ENCODE results near the gene ABO.

The ABO gene

DNA sequence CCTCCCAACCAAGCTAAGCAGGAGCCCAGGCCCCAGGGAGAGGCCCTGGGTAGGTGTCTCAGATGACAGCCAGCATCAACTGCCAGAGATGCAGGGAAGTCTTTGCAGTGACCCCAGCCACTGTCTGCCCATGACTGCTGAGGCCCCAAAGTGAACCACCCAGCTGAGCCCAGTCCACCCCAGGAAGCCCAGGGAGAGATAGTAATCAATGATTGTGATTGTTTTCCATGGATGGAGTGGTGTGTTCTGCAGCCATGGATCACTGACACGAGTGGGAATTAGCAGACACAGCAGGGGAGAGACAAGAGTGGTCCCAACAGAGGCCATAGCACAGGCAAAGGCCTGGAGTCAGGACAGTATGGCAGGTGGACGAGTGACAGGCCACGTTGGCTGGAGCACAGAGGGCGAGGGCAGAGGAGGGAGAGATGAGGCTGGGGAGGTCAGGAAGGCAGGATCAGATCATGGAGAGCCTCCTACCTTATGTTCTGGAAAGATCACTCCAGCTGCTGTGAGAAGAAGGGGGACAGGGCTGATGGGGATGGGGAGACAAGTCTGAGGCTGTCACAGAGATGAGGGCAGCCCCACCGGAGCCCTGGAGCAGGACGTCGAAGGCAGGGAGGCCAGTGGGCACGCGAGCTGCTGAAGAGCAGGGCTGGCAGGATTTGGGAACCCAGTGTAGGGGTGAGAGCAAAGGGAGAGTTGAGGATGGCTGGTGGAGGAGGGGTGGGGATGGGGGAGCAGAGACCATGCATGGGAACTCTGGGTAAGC, 14.5 kb downstream of the ABO start:
- TF ChIP-seq, protein P1, sequence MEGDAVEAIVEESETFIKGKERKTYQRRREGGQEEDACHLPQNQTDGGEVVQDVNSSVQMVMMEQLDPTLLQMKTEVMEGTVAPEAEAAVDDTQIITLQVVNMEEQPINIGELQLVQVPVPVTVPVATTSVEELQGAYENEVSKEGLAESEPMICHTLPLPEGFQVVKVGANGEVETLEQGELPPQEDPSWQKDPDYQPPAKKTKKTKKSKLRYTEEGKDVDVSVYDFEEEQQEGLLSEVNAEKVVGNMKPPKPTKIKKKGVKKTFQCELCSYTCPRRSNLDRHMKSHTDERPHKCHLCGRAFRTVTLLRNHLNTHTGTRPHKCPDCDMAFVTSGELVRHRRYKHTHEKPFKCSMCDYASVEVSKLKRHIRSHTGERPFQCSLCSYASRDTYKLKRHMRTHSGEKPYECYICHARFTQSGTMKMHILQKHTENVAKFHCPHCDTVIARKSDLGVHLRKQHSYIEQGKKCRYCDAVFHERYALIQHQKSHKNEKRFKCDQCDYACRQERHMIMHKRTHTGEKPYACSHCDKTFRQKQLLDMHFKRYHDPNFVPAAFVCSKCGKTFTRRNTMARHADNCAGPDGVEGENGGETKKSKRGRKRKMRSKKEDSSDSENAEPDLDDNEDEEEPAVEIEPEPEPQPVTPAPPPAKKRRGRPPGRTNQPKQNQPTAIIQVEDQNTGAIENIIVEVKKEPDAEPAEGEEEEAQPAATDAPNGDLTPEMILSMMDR (IDR thresholded peaks at IDR 0.05; ENCODE audit: borderline replicate concordance, insufficient read depth, low read depth, low read length): no peak
- no peak overlapping the region for H3K4me3 ChIP-seq (ENCODE audit: low read depth, low read length)

DNA sequence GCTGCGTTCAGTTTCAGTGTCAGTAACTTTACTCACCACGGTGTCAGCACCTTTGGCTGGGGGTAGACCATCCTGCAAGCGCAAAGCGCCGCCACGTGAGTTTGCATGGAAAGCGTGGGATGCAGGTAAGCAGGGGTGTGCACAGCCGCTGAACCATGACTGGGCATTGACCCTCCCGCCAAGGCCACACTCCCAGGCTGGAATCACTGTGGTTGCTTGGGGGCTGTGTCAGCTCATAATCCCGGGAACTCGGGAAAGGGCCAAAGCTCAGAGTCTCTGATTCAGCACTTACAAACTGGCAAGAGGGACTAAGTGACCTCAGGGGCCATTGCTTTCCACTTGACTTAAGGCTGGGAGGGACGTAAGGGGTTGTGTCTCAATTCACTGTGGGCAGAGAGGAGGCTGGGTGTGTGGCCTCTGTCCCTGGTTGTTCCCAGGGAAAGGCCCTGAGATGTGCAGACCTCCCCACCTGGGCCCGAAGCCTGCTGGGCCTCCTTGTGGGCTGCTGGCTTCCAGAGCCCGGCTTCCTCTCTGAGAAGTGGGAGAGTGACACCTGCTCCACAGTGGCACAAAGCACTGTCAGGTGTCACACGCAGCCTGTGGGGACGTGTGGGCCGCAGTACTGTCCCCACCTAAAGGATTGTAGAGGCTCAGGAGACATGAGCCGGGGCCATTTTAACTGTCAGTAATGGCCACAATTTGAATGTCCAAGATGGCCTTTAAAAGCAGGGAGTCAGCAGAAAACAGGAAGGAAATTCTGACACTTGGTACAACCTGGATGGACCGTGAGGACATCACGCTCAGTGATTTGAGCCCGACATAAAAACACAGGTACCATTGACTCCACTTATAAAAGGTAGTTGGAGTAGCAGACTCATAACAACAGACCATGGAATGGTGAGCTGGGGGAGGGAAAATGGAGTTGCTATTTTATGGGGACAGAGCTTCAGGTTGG, 16.7 kb downstream of the ABO start:
- H3K4me3 ChIP-seq (ENCODE audit: low read depth, low read length): no peak overlapping the region
- TF ChIP-seq, protein P1 (IDR thresholded peaks at IDR 0.05; ENCODE audit: borderline replicate concordance, insufficient read depth, low read depth, low read length): no peak

DNA sequence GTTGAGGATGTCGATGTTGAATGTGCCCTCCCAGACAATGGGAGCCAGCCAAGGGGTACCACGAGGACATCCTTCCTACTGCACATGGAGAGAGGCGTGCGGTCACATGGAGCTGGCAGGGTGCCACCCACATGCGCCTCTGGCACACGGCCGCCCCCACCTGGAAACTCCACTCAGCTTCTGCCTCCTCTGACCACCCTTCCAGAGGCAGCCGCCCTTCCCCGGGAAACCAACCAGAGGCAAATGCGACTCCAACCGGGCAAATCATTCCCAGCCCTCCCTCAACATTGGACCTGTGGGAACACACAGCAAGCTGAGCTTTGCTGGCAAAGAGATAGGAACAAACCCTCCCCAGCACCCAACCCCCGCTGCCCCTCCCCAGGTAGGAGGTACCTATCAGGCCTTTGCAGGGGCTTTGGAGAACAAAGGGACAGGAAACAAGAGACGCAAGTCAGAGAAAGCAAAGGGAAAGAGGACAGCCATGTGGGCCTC, 17.5 kb downstream of the ABO start:
- H3K4me3 ChIP-seq (ENCODE audit: low read depth, low read length): no peak overlapping the region
- TF ChIP-seq, protein P1 (IDR thresholded peaks at IDR 0.05; ENCODE audit: borderline replicate concordance, insufficient read depth, low read depth, low read length): no peak

DNA sequence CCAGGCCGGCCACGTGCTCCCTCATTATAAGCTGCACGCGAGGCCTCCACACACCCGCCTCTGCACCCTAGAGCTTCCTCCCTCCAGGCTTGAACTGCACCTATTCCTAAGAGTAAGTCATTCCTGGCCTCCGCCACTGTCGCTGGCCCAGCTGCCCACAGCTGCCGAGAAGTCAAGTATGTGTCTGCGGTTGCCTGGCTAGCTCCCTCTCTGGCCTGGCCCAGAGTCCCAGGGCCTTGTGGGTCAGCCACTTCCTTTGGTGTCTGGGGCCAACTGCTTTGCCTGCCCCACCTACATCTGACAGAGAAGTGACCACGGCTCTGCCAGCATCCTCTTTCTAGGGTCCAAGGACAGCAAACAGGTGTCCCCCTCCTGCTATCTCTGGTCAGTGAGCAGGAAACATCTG, 18.3 kb downstream of the ABO start:
- TF ChIP-seq, protein P1 (IDR thresholded peaks at IDR 0.05; ENCODE audit: borderline replicate concordance, insufficient read depth, low read depth, low read length): no peak
- H3K4me3 ChIP-seq (ENCODE audit: low read depth, low read length): no peak overlapping the region

DNA sequence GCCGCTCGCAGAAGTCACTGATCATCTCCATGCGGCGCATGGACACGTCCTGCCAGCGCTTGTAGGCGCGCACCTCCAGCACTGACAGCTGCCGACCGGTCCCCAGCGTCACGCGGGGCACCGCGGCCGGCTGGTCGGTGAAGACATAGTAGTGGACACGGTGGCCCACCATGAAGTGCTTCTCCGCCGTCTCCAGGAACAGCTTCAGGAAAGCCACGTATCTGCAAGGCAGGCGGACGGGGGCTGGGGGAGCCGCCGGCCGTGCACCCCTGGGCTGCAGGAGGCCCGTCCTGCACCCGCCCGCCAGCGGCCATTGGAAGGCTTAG, 18.9 kb downstream of the ABO start:
- TF ChIP-seq, protein P1 (IDR thresholded peaks at IDR 0.05; ENCODE audit: borderline replicate concordance, insufficient read depth, low read depth, low read length): no peak
- no peak overlapping the region for H3K4me3 ChIP-seq (ENCODE audit: low read depth, low read length)

DNA sequence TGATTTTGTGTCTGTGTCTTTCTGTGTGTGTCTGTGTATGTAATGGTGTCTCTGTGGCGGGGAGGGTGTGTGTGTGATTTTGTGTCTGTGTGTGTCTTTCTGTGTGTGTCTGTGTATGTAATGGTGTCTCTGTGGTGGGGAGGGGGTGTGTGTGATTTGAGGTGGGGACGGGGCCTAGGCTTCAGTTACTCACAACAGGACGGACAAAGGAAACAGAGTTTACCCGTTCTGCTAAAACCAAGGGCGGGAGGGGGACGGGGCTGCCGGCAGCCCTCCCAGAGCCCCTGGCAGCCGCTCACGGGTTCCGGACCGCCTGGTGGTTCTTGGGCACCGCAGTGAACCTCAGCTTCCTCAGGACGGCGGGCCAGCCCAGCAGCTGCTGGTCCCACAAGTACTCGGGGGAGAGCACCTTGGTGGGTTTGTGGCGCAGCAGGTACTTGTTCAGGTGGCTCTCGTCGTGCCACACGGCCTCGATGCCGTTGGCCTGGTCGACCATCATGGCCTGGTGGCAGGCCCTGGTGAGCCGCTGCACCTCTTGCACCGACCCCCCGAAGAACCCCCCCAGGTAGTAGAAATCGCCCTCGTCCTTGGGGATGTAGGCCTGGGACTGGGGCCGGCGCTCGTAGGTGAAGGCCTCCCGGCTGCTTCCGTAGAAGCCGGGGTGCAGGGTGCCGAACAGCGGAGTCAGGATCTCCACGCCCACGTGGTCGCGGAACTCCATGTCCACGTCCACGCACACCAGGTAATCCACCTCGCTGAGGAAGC, 19.4 kb downstream of the ABO start:
- no peak overlapping the region for H3K4me3 ChIP-seq (ENCODE audit: low read depth, low read length)
- TF ChIP-seq, protein P1 (IDR thresholded peaks at IDR 0.05; ENCODE audit: borderline replicate concordance, insufficient read depth, low read depth, low read length): no peak
